Natural killer cell (primary cell): ENCODE results near the gene C4A. TPM values are rescaled to one million over a fixed set of nuclear protein-coding genes. Genes with fewer than 3 reads are reported as not detected.
"Not testable (repeated sequence)": the region's sequence is repeated elsewhere in the genome, so short reads cannot be mapped to it uniquely, and the experiment has no call there.

Source experiments
- ATAC-seq, 3 donors: fragments of 150-1000 bp in 2 of 3; fragments of 200-7000 bp in 1 of 3; cut with Tn5 transposase; 1 replicate in 1 of 3; 2 replicates in 2 of 3; pipeline ENCODE4 v1.10.0; 2021; ENCODE audit warnings: mild to moderate bottlenecking in 2 of 3, moderate library complexity in 2 of 3
- DNase-seq, 2 donors: peaks; one replicate each; pipeline versions ENCODE4 v3.0.0 to v3.0.0-alpha.2; 2013 to 2021; ENCODE audit warnings: mixed read lengths in 1 of 2
- H3K27ac ChIP-seq: one replicate; pipeline ENCODE4 v1.5.1; 2013; ENCODE audit warnings: mild to moderate bottlenecking, low read length
- H3K27me3 ChIP-seq: one replicate; pipeline ENCODE4 v1.6.1; 2013; ENCODE audit warnings: low read length; ENCODE audit not compliant: control insufficient read depth, insufficient read depth
- H3K36me3 ChIP-seq: one replicate; pipeline ENCODE4 v1.6.1; 2013; ENCODE audit warnings: low read length; ENCODE audit not compliant: control insufficient read depth, insufficient read depth
- H3K4me1 ChIP-seq: one replicate; pipeline ENCODE4 v1.6.1; 2013; ENCODE audit warnings: low read length; ENCODE audit not compliant: control insufficient read depth, insufficient read depth
- H3K4me3 ChIP-seq: one replicate; pipeline ENCODE4 v1.5.1; 2013; ENCODE audit warnings: low read length
- H3K9me3 ChIP-seq: one replicate; pipeline ENCODE4 v1.6.1; 2013; ENCODE audit warnings: low read length; ENCODE audit not compliant: control insufficient read depth, insufficient read depth
- H3K27ac Mint-ChIP-seq, 2 donors: one replicate each; pipeline ENCODE4 v1.8.0; 2022; ENCODE audit warnings: mild to moderate bottlenecking in 2 of 2, mixed read lengths in 2 of 2, moderate library complexity in 1 of 2
- H3K27me3 Mint-ChIP-seq, 2 donors: one replicate each; pipeline ENCODE4 v1.8.0; 2022; ENCODE audit warnings: low read depth in 2 of 2, mixed read lengths in 2 of 2
- H3K36me3 Mint-ChIP-seq: one replicate; pipeline ENCODE4 v1.8.0; 2022; ENCODE audit warnings: mixed read lengths
- H3K4me1 Mint-ChIP-seq, 2 donors: one replicate each; pipeline ENCODE4 v1.8.0; 2022; ENCODE audit warnings: mixed read lengths in 2 of 2
- H3K4me3 Mint-ChIP-seq: one replicate; pipeline ENCODE4 v1.8.0; 2022; ENCODE audit warnings: mild to moderate bottlenecking, moderate library complexity, mixed read lengths
- H3K9me3 Mint-ChIP-seq, 2 donors: one replicate each; pipeline ENCODE4 v1.8.0; 2022; ENCODE audit warnings: mixed read lengths in 2 of 2
- WGBS: methylation state at CpG from one replicate; pipeline ENCODE4 v1.1.7; 2013; ENCODE audit warnings: missing lambda C conversion rate; ENCODE audit not compliant: insufficient coverage; 5-methylcytosine and 5-hydroxymethylcytosine counted together
- intact Hi-C: fragments of 100-400 bp; cut with micrococcal nuclease; formaldehyde crosslinking; loops from one replicate; pipeline ENCODE4 v1.14.2; 2022
- total RNA-seq, 4 donors: library from RNA; stranded (reverse); fragments of 120-200 nt in 1 of 4; gene quantifications; one replicate each; pipeline versions ENCODE4 v1.2.3 to v1.2.4, GENCODE V29; 2013 to 2022

Gene C4A
- total RNA-seq, 3 donors from 2014 or later (not counting 1 experiment from before 2014, with no cell fraction given) = 5.0 to 8.2 (median 5.4) TPM

DNA sequence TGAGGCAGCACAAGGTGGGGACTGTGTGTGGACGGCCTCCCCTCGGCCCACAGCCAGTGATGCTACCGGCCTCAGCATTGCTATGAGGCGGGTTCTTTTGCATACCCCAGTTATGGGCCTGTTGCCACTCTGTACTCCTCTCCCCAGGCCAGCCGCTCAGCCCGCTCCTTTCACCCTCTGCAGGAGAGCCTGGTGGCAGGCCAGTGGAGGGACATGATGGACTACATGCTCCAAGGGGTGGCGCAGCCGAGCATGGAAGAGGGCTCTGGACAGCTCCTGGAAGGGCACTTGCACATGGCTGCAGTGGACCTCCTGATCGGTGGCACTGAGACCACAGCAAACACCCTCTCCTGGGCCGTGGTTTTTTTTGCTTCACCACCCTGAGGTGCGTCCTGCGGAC lies 25.2 kb downstream of the C4A start:
- H3K36me3 Mint-ChIP-seq, H3K9me3 ChIP-seq, H3K27me3 ChIP-seq, H3K27ac Mint-ChIP-seq, ATAC-seq, H3K9me3 Mint-ChIP-seq, H3K4me3 ChIP-seq, DNase-seq, H3K36me3 ChIP-seq, H3K4me1 ChIP-seq, intact Hi-C loops, H3K27me3 Mint-ChIP-seq, H3K27ac ChIP-seq, H3K4me3 Mint-ChIP-seq: not testable (repeated sequence)
- peaks cover 9 to 11% of the 10 kb centered on the region in 2 donors for H3K4me1 Mint-ChIP-seq
- WGBS = 84% methylated on average over 8 of the region's 12 CpGs

- H3K27ac Mint-ChIP-seq, H3K27me3 ChIP-seq, H3K4me3 Mint-ChIP-seq, H3K9me3 ChIP-seq, H3K27ac ChIP-seq, H3K36me3 ChIP-seq, ATAC-seq, H3K4me1 ChIP-seq, DNase-seq, intact Hi-C loops, H3K4me3 ChIP-seq, H3K36me3 Mint-ChIP-seq, H3K27me3 Mint-ChIP-seq, H3K9me3 Mint-ChIP-seq: not testable (repeated sequence)
- no CpG with 5 or more reads among the region's 24 CpGs for WGBS
- H3K4me1 Mint-ChIP-seq = peaks cover 9 to 11% of the 10 kb centered on the region in 2 donors
Measured at GRCh38 chr6:32008037-32008436, 26.2 kb downstream of the C4A start.

DNA sequence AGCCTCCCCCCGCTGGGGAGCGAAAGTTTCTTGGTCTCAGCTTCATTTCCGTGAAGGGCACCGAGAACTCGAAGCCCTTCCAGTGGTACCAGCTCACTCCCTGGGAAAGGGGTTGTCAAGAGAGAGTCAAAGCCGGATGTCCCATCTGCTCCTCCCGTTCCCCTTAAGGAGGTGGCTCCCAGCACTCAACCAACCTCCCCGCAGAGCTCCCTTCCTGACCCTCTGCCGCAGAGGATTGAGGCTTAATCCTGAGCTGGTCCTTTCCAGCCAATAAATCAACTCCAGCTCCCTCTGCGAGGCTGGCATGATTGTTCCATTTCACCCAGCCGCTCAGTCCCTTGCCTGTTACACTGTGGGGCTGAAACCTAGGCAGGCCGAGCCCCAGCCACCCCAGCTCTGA lies 26.8 kb downstream of the C4A start:
- H3K4me1 Mint-ChIP-seq = peaks cover 9 to 11% of the 10 kb centered on the region in 2 donors
- WGBS = 39% methylated on average over 4 of the region's 12 CpGs
- intact Hi-C loops, H3K36me3 ChIP-seq, ATAC-seq, H3K9me3 ChIP-seq, H3K27me3 Mint-ChIP-seq, H3K4me3 ChIP-seq, DNase-seq, H3K9me3 Mint-ChIP-seq, H3K27me3 ChIP-seq, H3K36me3 Mint-ChIP-seq, H3K27ac ChIP-seq, H3K4me3 Mint-ChIP-seq, H3K27ac Mint-ChIP-seq, H3K4me1 ChIP-seq: not testable (repeated sequence)

DNA sequence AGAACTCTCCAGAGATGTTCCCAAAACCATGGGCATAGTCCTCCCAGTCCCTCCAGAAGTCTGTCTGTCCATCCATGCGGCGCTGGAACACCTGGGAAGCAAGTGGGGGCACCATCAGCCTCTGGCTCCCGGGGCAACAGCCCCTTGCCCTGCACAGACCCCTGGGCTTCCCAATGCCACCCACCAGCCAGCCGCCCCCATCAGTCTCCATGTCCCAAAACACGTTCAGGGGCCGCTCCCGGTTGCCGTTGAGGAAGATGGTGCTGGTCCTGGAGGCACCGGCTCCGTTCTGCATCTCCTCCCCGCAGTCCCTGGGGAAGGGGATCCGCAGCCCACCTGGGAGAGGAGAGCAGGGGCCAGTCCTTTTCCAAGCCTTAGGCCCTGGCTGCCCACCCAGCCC lies 27.7 kb downstream of the C4A start:
- intact Hi-C loops, H3K27ac ChIP-seq, H3K27ac Mint-ChIP-seq, ATAC-seq, H3K4me3 ChIP-seq, H3K4me1 Mint-ChIP-seq, H3K27me3 ChIP-seq, H3K4me3 Mint-ChIP-seq, H3K9me3 Mint-ChIP-seq, H3K27me3 Mint-ChIP-seq, H3K36me3 ChIP-seq, H3K4me1 ChIP-seq, H3K9me3 ChIP-seq, H3K36me3 Mint-ChIP-seq, DNase-seq: not testable (repeated sequence)
- 57% methylated on average over 3 of the region's 12 CpGs for WGBS

DNA sequence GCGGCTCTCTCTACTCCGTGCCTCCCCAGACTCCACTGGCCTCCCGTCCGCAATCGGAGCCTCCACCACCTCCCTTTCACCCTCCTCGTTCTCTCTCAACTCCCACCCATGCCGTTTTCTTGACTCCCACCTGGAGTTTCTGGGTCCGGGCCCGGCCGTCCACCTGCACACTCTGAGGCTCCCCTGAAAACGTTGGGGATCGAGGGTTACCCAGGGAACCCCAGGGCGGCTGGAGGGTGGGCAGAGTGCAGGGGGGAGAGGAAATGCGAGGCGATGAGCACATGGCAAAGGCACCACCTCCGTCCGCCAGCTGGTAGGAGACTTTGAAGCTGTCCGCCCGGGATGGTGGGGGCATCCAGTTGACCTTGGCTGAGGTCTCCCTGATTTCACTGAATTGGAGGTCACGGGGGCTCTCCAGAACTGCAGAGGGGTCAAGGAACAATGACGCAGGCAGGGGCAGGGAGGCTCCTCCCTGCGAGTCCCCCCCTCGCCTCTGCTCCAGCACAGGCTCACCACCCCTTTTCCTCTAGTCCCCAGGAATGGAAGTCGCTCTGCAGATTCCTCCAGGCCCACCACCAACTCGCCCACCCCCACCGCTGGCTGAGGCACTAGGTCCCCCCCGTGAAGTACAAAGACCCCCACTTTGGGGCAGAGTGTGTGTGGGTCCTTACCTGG lies 29.1 kb downstream of the C4A start:
- H3K27ac ChIP-seq, H3K9me3 Mint-ChIP-seq, H3K36me3 ChIP-seq, H3K4me1 Mint-ChIP-seq, H3K27ac Mint-ChIP-seq, H3K36me3 Mint-ChIP-seq, H3K4me1 ChIP-seq, H3K4me3 Mint-ChIP-seq, H3K27me3 Mint-ChIP-seq, intact Hi-C loops, DNase-seq, ATAC-seq, H3K27me3 ChIP-seq, H3K9me3 ChIP-seq, H3K4me3 ChIP-seq: not testable (repeated sequence)
- 85% methylated on average over 14 of the region's 27 CpGs for WGBS

GRCh38 chr6:32012941-32013617 lies 31.2 kb downstream of the C4A start:
- H3K9me3 Mint-ChIP-seq, H3K4me1 Mint-ChIP-seq, H3K9me3 ChIP-seq, H3K27me3 Mint-ChIP-seq, H3K27me3 ChIP-seq, H3K4me1 ChIP-seq, DNase-seq, intact Hi-C loops, H3K4me3 ChIP-seq, ATAC-seq, H3K27ac Mint-ChIP-seq, H3K36me3 ChIP-seq, H3K27ac ChIP-seq, H3K36me3 Mint-ChIP-seq, H3K4me3 Mint-ChIP-seq: not testable (repeated sequence)
- 92% methylated on average over 12 of the region's 17 CpGs for WGBS

GRCh38 chr6:32013738-32014137 lies 31.9 kb downstream of the C4A start:
- DNase-seq, H3K27ac ChIP-seq, H3K9me3 Mint-ChIP-seq, intact Hi-C loops, H3K9me3 ChIP-seq, ATAC-seq, H3K4me3 Mint-ChIP-seq, H3K4me1 Mint-ChIP-seq, H3K36me3 ChIP-seq, H3K27ac Mint-ChIP-seq, H3K27me3 ChIP-seq, H3K27me3 Mint-ChIP-seq, H3K36me3 Mint-ChIP-seq, H3K4me3 ChIP-seq, H3K4me1 ChIP-seq: not testable (repeated sequence)
- no CpG with 5 or more reads among the region's 5 CpGs for WGBS

DNA sequence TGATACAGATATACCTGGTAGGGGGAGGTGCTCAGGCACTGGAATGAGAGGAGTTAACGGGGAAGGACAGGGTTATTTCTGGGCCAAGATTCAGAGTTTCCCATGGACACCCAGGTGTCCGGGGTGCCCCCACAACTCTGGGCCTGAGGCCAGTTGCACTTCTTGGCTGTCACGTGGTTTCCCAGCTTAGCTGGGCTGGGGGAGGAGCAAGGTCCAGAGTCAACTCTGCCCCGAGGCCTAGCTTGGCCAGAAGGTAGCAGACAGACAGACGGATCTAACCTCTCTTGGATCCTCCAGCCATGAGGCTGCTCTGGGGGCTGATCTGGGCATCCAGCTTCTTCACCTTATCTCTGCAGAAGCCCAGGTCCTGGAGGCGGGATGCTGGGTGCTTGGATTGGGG lies 32.7 kb downstream of the C4A start, which contains the start of gene C4B:
C4B (plus strand) TSS at position 249 of the 400 bp plus-strand sequence; CDS start at position 300, 51 bp downstream.
- H3K27me3 Mint-ChIP-seq, intact Hi-C loops, H3K27ac ChIP-seq, H3K27me3 ChIP-seq, ATAC-seq, H3K9me3 ChIP-seq, H3K4me3 ChIP-seq, H3K4me1 Mint-ChIP-seq, H3K9me3 Mint-ChIP-seq, DNase-seq, H3K36me3 ChIP-seq, H3K36me3 Mint-ChIP-seq, H3K4me3 Mint-ChIP-seq, H3K4me1 ChIP-seq, H3K27ac Mint-ChIP-seq: not testable (repeated sequence)
- no CpG with 5 or more reads among the region's 6 CpGs for WGBS
